Mucosa of descending colon (tissue), 3 donors: ENCODE data around the gene TSPAN5. TPM values are rescaled to one million over a fixed set of nuclear protein-coding genes. Genes with fewer than 3 reads are reported as not detected.

ENCODE experiments used
- ATAC-seq: fragments of 200-7000 bp; cut with Tn5 transposase; one replicate; pipeline ENCODE4 v1.9.1; 2020; ENCODE audit warnings: mild to moderate bottlenecking, moderate library complexity
- DNase-seq, 3 donors: peaks; one replicate each; pipeline ENCODE4 v3.0.0-alpha.2; 2020
- H3K36me3 ChIP-seq: fragments of 200-600 bp; one replicate; pipeline ENCODE4 v1.8.0; 2021; ENCODE audit warnings: low read depth, mild to moderate bottlenecking
- H3K4me1 ChIP-seq: fragments of 200-600 bp; one replicate; pipeline ENCODE4 v1.8.0; 2021; ENCODE audit warnings: low read depth, mild to moderate bottlenecking
- H3K4me3 ChIP-seq: fragments of 200-600 bp; one replicate; pipeline ENCODE4 v1.8.0; 2021; ENCODE audit warnings: mild to moderate bottlenecking
- H3K9me3 ChIP-seq: fragments of 200-600 bp; one replicate; pipeline ENCODE4 v1.8.0; 2021; ENCODE audit warnings: mild to moderate bottlenecking
- intact Hi-C, 2 donors: fragments of 100-400 bp; cut with DNase I in 1 of 2; cut with micrococcal nuclease in 1 of 2; formaldehyde crosslinking; loops; one replicate each; pipeline versions ENCODE4 v1.11.0 to v1.11.1; 2022; cut with DNase I, micrococcal nuclease
- total RNA-seq, 3 donors: library from RNA; stranded (reverse); fragmentation: NEBNext Ultra II Directional in 2 of 3; extraction: Animal tissue kit (Norgen Biotek cat#: 25700) in 2 of 3; gene quantifications; one replicate each; pipeline versions ENCODE4 v1.2.1 to v1.2.4, GENCODE V29; 2021 to 2023
- TF ChIP-seq, protein P1 (sequence below): fragments of 200-600 bp; IDR thresholded peaks from one replicate; pipeline ENCODE4 v1.8.0; 2022; ENCODE audit warnings: antibody characterized with exemption, mild to moderate bottlenecking
- donor health status: DM: no; HTN: no; CAD: no; lungs with moderate emphysema.
- donor health status: DM: no; HTN: no; CAD: no.
- donor health status: DM: no; HTN: yes; CAD: no.

The TSPAN5 gene
- total RNA-seq, 3 donors from 2014 or later, result 3.9 to 11.8 (median 4.9) TPM

DNA sequence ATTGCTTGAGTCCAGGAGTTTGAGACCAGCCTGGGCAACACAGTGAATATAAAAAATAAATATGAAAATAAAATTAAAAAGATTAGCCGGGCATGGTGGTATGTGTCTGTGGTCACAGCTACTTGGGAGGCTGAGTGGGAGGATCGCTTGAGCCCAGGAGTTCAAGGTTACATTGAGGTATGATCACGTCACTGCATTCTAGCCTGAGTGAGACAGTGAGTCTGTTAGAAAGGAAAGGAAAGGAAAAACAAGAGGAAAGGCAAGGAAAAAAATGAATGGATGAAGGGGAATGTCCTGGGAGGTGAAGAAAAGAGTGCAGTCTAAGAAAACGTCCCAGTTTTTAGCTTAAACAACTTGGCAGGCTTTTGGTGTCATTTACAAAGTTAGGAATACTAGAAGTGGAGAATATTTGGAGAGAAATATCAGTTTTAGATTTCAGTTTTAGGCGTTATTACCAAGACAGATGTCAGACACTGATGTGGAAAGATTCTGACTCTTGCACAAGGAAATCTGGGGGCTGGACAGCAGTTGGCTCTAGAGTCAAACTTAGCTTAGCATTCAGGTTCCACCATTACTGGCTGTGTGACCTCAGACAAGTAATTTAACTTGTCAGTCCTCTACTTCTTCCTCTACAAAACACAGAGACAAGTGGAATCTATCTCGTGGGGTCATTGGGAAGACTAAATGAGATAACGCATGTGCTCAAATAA, 139.0 kb downstream of the TSPAN5 start:
- DNase-seq (no peak), ATAC-seq (no peak)
- H3K9me3 ChIP-seq, result no peaks in the 10 kb centered on the region
- no peak overlapping the region for H3K4me3 ChIP-seq
- no peaks in the 10 kb centered on the region for H3K4me1 ChIP-seq
- H3K36me3 ChIP-seq, result no peaks in the 10 kb centered on the region
- intact Hi-C loops, result no loop called here
- TF ChIP-seq, protein P1, sequence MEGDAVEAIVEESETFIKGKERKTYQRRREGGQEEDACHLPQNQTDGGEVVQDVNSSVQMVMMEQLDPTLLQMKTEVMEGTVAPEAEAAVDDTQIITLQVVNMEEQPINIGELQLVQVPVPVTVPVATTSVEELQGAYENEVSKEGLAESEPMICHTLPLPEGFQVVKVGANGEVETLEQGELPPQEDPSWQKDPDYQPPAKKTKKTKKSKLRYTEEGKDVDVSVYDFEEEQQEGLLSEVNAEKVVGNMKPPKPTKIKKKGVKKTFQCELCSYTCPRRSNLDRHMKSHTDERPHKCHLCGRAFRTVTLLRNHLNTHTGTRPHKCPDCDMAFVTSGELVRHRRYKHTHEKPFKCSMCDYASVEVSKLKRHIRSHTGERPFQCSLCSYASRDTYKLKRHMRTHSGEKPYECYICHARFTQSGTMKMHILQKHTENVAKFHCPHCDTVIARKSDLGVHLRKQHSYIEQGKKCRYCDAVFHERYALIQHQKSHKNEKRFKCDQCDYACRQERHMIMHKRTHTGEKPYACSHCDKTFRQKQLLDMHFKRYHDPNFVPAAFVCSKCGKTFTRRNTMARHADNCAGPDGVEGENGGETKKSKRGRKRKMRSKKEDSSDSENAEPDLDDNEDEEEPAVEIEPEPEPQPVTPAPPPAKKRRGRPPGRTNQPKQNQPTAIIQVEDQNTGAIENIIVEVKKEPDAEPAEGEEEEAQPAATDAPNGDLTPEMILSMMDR, result no peak

DNA sequence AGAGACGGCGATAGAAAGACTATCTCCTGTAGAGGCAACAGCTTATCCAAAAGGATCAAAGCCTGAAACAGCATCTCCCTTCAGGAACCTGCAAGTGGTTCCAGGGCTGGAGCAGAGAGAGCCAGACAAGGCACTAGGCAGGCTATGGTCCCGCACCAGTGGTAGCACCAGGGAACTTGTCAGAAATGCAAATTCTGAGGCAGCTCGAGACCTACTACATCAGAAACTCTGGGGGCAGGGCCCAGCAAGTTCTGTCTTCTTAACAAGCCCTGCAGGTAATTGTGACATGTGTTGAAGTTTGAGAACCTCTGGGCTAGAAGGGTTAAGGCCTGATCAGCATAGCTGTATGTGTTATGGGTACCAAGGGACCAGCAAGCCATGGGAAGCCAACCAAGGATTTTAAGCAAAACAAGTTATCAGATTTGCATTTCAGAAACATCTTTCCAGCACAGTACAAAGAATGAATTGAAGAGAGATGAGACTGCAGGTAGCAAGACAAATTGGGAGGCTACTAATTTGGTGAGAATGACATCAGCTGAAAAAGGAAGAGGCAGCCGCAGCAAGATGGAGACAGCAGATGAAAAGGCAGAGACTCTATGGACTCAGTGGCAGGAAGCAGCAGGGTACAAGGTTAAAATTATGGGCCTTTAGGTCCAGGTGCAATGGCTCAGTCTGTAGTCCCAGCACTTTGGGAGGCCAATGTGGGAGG, 139.7 kb downstream of the TSPAN5 start:
- no peak for DNase-seq

DNA sequence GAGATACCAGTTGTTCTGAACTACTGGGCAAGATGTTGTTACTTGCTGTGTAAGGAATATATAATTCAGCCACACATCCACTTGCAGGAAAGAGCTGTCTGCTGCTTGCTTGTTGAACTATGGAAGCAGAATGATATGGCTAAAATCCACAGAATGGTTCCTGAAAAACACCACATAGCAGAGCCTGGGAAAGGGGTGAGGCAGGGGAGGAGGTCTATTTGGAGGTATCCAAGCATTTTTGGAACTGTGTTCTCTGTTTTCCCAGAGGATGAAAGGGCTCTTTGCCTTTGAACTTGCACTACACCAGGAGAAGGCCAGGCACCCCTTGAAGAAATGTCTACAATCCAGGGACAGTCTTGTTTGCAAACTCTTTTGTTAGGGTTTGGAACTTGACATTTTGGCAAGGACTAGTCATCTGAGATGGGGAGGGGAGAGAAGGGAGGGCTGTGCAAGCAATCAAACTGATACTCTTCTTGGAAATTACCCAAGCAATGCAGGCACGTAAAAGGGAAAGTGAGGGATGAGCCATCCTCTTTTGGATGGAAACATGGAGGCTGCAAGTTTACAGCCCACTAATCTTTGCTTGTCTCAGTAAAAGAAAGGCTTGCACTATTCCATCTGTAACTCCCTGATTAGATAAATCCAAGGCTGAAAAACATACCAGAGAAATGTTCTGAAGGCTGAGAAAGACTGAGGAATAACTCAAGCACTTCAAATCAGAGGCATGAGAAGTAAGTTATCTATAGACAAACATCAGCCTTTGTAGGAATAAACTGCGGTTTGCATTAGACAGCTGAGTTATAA, 141.0 kb downstream of the TSPAN5 start:
- intact Hi-C loops, result no loop called here
- Histone ChIP-seq H3K36me3 (no peaks in the 10 kb centered on the region), H3K9me3 (no peaks in the 10 kb centered on the region), H3K4me1 (no peaks in the 10 kb centered on the region), H3K4me3 (no peak overlapping the region)
- ATAC-seq (no peak), DNase-seq (no peak)
- TF ChIP-seq, protein P1, result no peak

More for the DNA sequence above, 139.7 kb downstream of the TSPAN5 start:
- no peak overlapping the region for H3K4me3 ChIP-seq
- ATAC-seq, result peak; percentile 61
- intact Hi-C loops, result no loop called here
- no peaks in the 10 kb centered on the region for H3K4me1 ChIP-seq
- H3K36me3 ChIP-seq, result no peaks in the 10 kb centered on the region
- TF ChIP-seq, protein P1, result no peak
- H3K9me3 ChIP-seq, result no peaks in the 10 kb centered on the region

DNA sequence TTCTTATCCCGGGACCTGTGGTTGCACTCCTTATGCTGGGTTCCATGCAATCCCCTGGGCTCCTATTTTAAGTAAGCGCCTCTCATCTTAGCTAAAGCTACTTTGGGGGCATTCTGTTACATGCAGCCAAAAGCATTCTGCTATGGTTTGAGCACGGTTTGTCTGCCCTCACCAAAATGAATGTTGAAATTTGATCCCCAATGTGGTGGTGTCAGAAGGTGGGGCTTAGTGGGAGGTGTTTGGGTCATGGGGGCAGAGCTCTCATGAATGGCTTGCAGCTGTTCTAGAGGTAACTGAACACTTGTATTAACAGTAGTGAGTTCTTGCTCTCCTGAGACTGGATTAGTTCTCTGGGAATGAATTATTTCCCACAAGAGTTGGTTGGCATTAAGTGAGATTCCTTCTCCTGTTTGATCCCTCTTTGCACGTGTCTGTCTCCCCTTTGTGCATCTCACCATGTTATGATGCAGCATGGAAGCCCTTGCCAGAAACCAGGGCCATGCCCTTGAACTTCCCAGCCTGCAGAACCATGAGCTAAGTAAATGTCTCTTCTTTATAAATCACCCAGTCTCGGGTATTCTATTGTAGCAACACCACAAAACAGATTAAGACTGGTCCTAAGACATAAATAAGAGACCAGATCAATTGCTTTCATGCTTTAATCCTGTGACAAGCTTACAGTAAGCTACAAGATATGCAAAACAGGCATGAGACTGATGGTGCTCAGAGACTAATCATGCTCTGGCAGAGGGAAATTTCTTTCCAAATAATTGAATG, 141.8 kb downstream of the TSPAN5 start:
- no peak overlapping the region for H3K4me3 ChIP-seq
- H3K36me3 ChIP-seq, result no peaks in the 10 kb centered on the region
- H3K4me1 ChIP-seq, result no peaks in the 10 kb centered on the region
- TF ChIP-seq, protein P1, result no peak
- ATAC-seq (no peak), DNase-seq (no peak)
- no peaks in the 10 kb centered on the region for H3K9me3 ChIP-seq
- intact Hi-C loops, result no loop called here

DNA sequence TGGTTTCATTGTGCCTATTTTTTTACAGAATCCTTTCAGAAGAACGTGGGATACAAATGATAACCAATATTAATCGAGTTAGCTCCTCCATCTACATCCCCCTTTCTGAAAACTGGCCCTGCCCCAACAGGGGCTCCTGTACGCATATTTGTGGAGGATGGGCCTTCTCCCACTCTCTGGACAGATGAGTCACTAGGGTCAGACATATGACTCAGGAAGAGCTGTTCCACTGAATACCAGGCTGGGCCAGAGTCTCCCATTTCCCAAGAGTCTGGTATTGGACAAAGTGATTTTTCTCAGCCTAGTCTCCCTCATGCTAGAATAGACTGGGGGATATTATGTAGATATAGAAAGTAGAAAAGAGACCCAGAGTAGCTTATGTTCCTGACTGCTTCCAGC, 142.4 kb downstream of the TSPAN5 start:
- DNase-seq (no peak), ATAC-seq (no peak)
- intact Hi-C loops, result no loop called here
- H3K4me3 ChIP-seq, result no peak overlapping the region
- no peaks in the 10 kb centered on the region for H3K36me3 ChIP-seq
- TF ChIP-seq, protein P1, result no peak
- no peaks in the 10 kb centered on the region for H3K9me3 ChIP-seq
- no peaks in the 10 kb centered on the region for H3K4me1 ChIP-seq
